Aorta (tissue), 5 donors: ENCODE results near the gene FGF11. TPM values are rescaled to one million over a fixed set of nuclear protein-coding genes. Genes with fewer than 3 reads are reported as not detected.
A peak's percentile ranks its signal among the peaks of the same experiment; 100 is the strongest.

Experiments
- ATAC-seq: fragments of 200-7000 bp; cut with Tn5 transposase; one replicate; pipeline ENCODE4 v1.9.1; 2022; ENCODE audit warnings: moderate library complexity; ENCODE audit not compliant: low FRiP score
- DNase-seq, 2 donors: peaks; one replicate each; pipeline ENCODE4 v3.0.0-alpha.2; 2020
- H3K27ac ChIP-seq, 2 donors: one replicate each; pipeline ENCODE4 v1.5.1; 2013; ENCODE audit warnings: low read length in 2 of 2, mild to moderate bottlenecking in 2 of 2, moderate library complexity in 2 of 2, control low read depth in 1 of 2, inconsistent platforms in 1 of 2, low read depth in 1 of 2
- H3K27me3 ChIP-seq, 2 donors: one replicate each; pipeline ENCODE4 v1.6.1; 2013; ENCODE audit warnings: control low read depth in 1 of 2, low read length in 1 of 2, mild to moderate bottlenecking in 1 of 2, moderate library complexity in 1 of 2; ENCODE audit not compliant: insufficient read depth in 2 of 2, control insufficient read depth in 1 of 2
- H3K36me3 ChIP-seq, 2 donors: one replicate each; pipeline ENCODE4 v1.6.1; 2013; ENCODE audit warnings: control low read depth in 1 of 2, low read length in 1 of 2, mild to moderate bottlenecking in 1 of 2; ENCODE audit not compliant: insufficient read depth in 2 of 2, control insufficient read depth in 1 of 2
- H3K4me1 ChIP-seq, 2 donors: one replicate each; pipeline ENCODE4 v1.6.1; 2013; ENCODE audit warnings: low read length in 2 of 2, control low read depth in 1 of 2, mild to moderate bottlenecking in 1 of 2, moderate library complexity in 1 of 2; ENCODE audit not compliant: insufficient read depth in 2 of 2, control insufficient read depth in 1 of 2
- H3K4me3 ChIP-seq, 2 donors: one replicate each; pipeline ENCODE4 v1.5.1; 2013; ENCODE audit warnings: low read length in 2 of 2, control low read depth in 1 of 2, mild to moderate bottlenecking in 1 of 2
- H3K9me3 ChIP-seq: one replicate; pipeline ENCODE4 v1.6.1; 2013; ENCODE audit warnings: mild to moderate bottlenecking, low read length; ENCODE audit not compliant: control insufficient read depth
- WGBS, 2 donors: extraction: QIAGEN DNeasy Blood & Tissue Kit; methylation state at CpG; one replicate each; pipeline ENCODE4 v1.1.7; 2013; 5-methylcytosine and 5-hydroxymethylcytosine counted together
- intact Hi-C, 2 donors: fragments of 100-400 bp; cut with DNase I; formaldehyde crosslinking; loops; one replicate each; pipeline versions ENCODE4 v1.14.2 to v1.15.0; 2022
- polyA plus RNA-seq, 2 donors: library from polyadenylated mRNA; stranded (reverse); fragments of 200-250 nt; gene quantifications; one replicate each; pipeline ENCODE4 v1.2.3, GENCODE V29; 2013
- total RNA-seq, 2 donors: library from RNA; stranded (reverse); fragmentation: NEBNext Ultra II Directional; extraction: Animal tissue kit (Norgen Biotek cat#: 25700); gene quantifications; one replicate each; pipeline ENCODE4 v1.2.1, GENCODE V29; 2021
- donor health status: healthy with polysubstance abuse.
- donor health status: Bipolar disorder and iron deficiency.
- donor health status: DM: no; HTN: no; CAD: no.
- donor health status: DM: no; HTN: no; CAD: no.
- donor health status: DM: yes; HTN: yes; CAD: no.

FGF11 gene
- total and polyA plus RNA-seq, 4 donors = 0.54 to 8.0 (median 1.2) TPM; not detected in 1

DNA sequence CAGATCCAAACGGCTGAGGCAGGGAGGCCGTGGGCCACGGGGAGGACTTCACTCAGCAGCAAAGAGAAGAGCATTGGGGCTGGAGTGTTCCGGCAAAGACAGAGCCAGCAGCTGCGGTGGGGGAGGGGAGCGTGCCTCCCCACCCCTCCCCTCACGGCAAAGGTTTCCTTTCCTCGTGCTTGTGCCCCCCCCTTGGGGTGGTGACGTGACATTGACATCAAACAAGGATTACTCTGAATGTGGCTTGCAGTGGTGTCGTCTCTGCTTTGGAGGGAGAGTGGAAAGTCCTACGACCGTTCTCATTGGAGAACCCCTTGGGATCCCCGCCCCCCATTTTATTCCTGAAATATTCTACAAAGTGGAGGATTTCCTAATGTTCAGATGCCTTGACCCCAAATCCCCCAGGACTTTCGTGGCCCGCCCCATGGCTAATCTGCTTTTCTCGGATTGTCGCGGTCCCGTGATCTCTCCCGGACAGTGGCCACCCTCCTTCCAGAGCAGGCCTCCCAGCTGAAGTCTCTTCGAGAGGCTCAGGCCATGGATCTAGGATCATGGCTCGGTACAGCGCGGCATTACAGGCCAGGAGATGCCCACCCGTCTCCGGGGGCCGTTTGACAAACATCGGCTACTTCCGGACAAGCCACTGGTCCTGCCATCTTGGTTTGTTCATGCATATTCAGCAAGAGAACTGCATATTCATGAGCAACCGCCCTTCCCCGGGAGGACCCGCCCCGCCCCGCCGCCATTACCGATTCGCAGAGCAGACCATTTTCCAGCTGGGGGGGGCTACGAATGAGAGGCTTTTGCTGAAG lies 44.1 kb downstream of the FGF11 start:
- no peaks in the 10 kb centered on the region for H3K9me3 ChIP-seq
- peak overlapping the region; percentile 56 to 91 for H3K4me3 ChIP-seq
- ATAC-seq = peak; percentile 86
- peak; percentile 98 for DNase-seq
- H3K27me3 ChIP-seq = peaks cover 0 to 1% of the 10 kb centered on the region in 2 donors
- intact Hi-C loops = loop anchor here (1.0 to 2.0 kb wide), 2 partner anchors 48 to 49 kb away; partner anchors contain the start of gene TMEM102 (in 2 of the 2)
- no peaks in the 10 kb centered on the region for H3K36me3 ChIP-seq
- WGBS, 2 donors = 0% methylated on average over 36 to 38 of the region's 38 CpGs
- H3K27ac ChIP-seq = peak overlapping the region; percentile 94 to 98
- peaks cover 0 to 4% of the 10 kb centered on the region in 2 donors for H3K4me1 ChIP-seq

DNA sequence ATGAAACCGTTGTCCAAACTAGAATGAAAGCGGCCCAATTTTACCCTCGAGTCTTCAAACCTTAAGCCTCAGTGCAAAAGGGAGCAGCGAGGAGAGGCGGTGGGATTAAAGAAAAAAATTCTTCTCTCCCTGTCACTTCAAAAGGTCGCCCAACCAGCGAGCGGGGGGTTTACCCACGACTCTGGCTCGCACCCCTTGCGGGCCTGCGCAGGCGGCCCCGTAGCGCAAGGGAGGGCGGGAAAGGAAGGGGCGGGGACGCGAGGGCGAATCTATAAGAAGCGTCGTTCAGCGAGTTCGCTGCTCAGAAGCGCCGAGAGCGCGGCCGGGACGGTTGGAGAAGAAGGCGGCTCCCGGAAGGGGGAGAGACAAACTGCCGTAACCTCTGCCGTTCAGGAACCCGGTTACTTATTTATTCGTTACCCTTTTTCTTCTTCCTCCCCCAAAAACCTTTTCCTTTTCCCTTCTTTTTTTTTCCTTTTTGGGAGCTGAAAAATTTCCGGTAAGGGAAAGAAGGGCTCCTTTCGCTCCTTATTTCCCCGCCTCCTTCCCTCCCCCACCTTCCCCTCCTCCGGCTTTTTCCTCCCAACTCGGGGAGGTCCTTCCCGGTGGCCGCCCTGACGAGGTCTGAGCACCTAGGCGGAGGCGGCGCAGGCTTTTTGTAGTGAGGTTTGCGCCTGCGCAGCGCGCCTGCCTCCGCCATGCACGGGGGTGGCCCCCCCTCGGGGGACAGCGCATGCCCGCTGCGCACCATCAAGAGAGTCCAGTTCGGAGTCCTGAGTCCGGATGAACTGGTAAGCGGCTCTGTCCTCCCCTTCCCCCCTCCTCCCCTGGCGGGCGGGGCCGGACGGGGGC lies 45.0 kb downstream of the FGF11 start, which contains the start of gene POLR2A:
POLR2A (plus strand) TSS at position 300 of the 852 bp plus-strand sequence.
- DNase-seq (peak; percentile 99), ATAC-seq (peak; percentile 93)
- H3K4me1 ChIP-seq = peaks cover 0 to 4% of the 10 kb centered on the region in 2 donors
- 0% methylated on average over 61 to 64 of the region's 64 CpGs for WGBS, 2 donors
- H3K36me3 ChIP-seq = no peaks in the 10 kb centered on the region
- intact Hi-C loops = loop anchor here (1.0 to 2.0 kb wide), 2 partner anchors 49 kb away; partner anchors contain the start of gene TMEM102 (in 2 of the 2)
- H3K4me3 ChIP-seq = peak within 1 kb of the TSS; percentile 56 to 91
- no peaks in the 10 kb centered on the region for H3K9me3 ChIP-seq
- peaks cover 0 to 1% of the 10 kb centered on the region in 2 donors for H3K27me3 ChIP-seq
- peak within 1 kb of the TSS; percentile 94 to 98 for H3K27ac ChIP-seq

DNA sequence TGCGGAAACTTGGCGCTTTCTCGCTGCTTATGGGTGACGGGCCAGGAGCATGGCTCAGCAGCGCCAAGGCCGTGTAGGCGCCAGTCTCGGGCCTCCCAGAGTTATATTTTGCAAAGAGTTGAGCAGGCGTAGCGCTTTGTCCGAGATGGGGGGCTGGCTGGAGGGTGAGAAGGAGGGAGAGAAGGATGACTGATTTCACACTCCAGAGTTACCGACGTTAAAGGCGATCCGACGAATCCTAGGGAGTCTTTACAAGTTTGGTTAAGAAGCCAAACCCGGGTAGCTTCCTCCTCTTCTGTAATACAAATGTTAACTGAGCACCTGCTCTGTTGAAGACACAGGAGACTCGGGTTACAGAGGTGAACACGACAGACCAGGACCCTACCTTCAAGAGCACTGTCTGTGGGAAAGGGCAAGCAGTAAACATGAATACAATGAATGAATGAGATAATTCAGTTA lies 45.6 kb downstream of the FGF11 start:
- Histone ChIP-seq H3K4me1 (peaks cover 0 to 4% of the 10 kb centered on the region in 2 donors), H3K27ac (peak overlapping the region in 1 of 2 donors; percentile 52), H3K36me3 (no peaks in the 10 kb centered on the region), H3K27me3 (peaks cover 0 to 1% of the 10 kb centered on the region in 2 donors), H3K9me3 (no peaks in the 10 kb centered on the region), H3K4me3 (peak overlapping the region; percentile 49 to 52)
- ATAC-seq = no peak
- WGBS, 2 donors = 0 to 1% methylated on average over 19 of the region's 19 CpGs
- DNase-seq = no peak
- intact Hi-C loops = loop anchor here (1.0 to 2.0 kb wide), 2 partner anchors 50 kb away; partner anchors contain the start of gene TMEM102 (in 2 of the 2)

DNA sequence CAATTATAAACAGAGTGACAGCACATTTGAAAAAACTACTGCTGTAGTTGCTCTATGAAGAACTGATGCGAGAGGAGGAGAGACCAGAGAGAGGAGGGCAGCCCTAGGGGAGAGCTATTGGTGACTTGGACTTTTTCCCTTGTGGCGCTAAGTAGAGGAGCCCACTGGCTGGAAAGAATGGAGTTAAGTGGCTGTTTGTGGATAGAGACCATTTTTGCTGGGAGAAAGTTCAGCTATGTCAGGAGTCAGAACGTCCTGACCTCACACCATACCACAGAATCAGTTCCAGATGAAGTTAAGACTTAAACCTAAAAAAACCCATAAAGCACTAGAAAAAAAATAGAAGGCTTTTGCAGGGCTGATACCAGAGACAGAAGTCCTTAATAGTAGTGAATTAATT lies 46.9 kb downstream of the FGF11 start:
- peaks cover 0 to 1% of the 10 kb centered on the region in 2 donors for H3K27me3 ChIP-seq
- DNase-seq = no peak
- ATAC-seq = no peak
- intact Hi-C loops = no loop called here
- peaks cover 0 to 4% of the 10 kb centered on the region in 2 donors for H3K4me1 ChIP-seq
- no peak overlapping the region for H3K4me3 ChIP-seq
- H3K36me3 ChIP-seq = no peaks in the 10 kb centered on the region
- WGBS, 2 donors = 50 to 52% methylated on average over 3 of the region's 3 CpGs
- no peaks in the 10 kb centered on the region for H3K9me3 ChIP-seq
- H3K27ac ChIP-seq = no peak overlapping the region

DNA sequence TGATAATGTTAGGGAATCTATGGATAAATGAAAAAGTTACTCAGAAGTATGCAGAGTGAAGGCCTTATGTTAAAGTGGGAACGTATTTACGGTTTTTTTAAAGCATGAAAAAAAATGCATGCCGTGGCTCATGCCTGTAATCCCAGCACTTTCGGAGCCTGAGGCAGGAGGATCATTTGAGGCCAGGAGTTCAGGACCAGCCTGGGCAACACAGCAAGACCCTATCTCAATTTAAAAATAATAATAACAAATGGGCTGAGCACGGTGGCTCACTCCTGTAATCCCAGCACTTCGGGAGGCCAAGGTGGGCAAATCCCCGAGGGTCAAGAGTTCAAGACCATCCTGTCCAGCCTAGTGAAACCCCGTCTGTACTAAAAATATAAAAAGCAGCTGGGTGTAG lies 50.8 kb downstream of the FGF11 start:
- Histone ChIP-seq H3K27me3 (no peaks in the 10 kb centered on the region), H3K36me3 (no peaks in the 10 kb centered on the region), H3K9me3 (no peaks in the 10 kb centered on the region), H3K4me3 (no peak overlapping the region), H3K27ac (no peak overlapping the region), H3K4me1 (peaks cover 0 to 7% of the 10 kb centered on the region in 2 donors)
- ATAC-seq (no peak), DNase-seq (no peak)
- 57 to 69% methylated on average over 8 of the region's 8 CpGs for WGBS, 2 donors
- intact Hi-C loops = no loop called here

DNA sequence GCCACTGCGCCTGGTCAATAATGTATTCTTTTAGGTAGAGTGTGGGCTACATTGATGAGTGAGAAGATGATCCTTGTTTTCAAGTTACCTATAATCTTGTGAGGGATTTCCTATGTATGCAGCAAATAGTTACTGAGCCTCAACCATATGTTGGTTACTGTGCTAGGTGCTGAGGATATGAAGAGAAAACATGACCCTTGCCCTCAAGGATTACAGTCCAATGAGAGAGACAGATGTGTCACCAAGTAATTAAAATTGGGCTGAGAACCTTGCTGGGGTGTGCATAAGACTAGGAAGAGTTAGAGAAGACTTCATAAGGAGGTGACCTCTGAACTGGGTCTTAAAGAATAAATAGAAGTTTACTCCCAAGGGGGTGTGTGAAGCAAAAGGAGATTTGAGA lies 52.3 kb downstream of the FGF11 start:
- intact Hi-C loops = no loop called here
- WGBS, 2 donors = 94% methylated on average over 1 of the region's 1 CpG

DNA sequence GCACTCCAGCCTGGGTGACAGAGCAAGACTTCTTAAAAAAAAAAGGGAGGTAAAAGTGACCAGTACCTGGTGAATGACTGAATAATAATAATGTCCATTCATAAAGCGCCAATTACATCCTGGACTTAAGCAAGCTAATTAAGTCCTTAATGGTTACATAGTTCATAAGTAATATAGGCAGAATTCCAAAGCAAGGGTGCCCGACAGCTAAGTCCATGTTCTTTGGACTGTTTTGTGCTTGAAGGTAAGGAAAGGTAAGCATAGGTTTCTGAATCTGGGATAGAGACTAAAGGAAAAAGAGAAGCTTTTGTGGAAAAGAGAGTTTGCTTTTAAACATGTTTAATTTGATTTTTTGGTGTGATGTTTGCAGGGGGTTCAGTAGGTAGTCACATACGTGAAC lies 54.6 kb downstream of the FGF11 start:
- Histone ChIP-seq H3K27ac (no peak overlapping the region), H3K36me3 (peaks cover 0 to 10% of the 10 kb centered on the region in 2 donors), H3K4me3 (no peak overlapping the region), H3K9me3 (no peaks in the 10 kb centered on the region), H3K27me3 (no peaks in the 10 kb centered on the region), H3K4me1 (peaks cover 0 to 3% of the 10 kb centered on the region in 2 donors)
- 89 to 93% methylated on average over 3 of the region's 3 CpGs for WGBS, 2 donors
- intact Hi-C loops = no loop called here
- no peak for ATAC-seq
- no peak for DNase-seq

More for the DNA sequence above, 52.3 kb downstream of the FGF11 start:
- no peaks in the 10 kb centered on the region for H3K9me3 ChIP-seq
- no peak overlapping the region for H3K27ac ChIP-seq
- H3K36me3 ChIP-seq = peaks cover 0 to 2% of the 10 kb centered on the region in 2 donors
- H3K27me3 ChIP-seq = no peaks in the 10 kb centered on the region
- H3K4me3 ChIP-seq = no peak overlapping the region
- H3K4me1 ChIP-seq = peaks cover 0 to 7% of the 10 kb centered on the region in 2 donors
- DNase-seq (no peak), ATAC-seq (no peak)
